ENCODE results near the gene THYN1.

Gene THYN1

DNA sequence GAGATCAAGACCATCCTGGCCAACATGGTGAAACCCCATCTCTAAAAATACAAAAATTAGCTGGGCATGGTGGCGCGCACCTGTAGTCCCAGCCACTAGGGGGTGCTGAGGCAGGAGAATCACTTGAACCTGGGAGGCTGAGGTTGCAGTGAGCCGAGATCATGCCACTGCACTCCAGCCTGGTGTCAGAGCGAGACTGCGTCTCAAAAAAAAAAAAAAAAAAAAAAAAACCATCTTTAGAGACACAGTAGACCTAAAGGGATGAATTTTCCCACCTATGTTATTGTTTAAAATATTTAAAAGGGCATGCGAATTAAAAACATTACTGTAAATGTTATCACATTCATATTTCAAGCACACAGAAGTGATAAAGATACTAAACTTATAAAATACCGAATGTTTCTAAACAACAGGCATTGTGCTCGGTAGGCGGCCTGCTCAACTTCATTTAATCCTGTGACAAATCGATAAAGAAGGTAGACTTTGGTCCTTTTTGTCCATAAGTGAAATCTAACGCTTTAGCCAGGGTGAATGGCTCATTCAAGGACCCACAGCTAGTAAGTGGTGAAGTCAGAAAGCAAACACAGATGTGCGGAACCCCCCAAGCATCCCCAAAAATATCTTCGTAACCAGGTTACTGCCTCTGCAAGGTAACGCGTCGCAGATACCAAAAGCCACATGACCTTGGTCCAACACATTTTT, 45.5 kb downstream of the THYN1 start:
- peak; percentile 4 for DNase-seq

DNA sequence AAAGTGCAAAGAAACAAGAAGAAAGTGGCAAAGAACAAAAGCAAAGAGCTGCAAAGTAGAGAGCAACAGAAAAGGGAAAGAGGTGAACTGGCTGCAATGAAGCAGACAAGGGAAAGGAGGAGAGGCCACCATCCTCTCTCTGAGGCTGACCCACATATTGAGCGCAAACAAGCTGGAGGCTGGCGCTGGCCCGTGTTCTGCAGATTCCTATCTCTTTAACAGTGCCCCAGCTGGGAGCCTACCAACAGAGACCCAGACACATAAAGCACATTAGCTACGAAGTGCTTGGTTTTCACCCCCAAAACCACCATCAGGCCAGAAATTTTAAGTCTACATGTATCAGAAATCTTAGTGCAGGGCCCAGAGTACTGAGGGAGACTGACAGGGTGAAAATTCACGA, 47.0 kb downstream of the THYN1 start:
- no peak for DNase-seq

DNA sequence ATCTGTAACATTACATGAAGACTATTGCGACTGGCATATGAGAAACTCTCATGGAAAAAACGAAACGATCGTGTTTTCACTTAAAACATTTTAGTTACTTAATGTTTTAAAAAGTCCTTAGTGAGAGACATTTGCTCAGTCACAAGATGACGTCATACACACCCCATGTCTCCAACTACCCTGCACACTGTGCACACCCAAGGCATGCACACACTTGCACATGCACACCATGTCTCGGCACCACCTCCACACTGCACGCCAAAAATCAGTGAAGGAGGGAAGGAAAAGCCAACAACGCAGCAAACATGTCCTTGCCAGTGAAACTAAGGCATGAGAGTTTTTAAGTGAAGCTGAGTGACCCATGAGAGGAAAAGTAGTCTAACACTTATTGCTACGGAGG, 47.4 kb downstream of the THYN1 start:
- DNase-seq, result no peak

DNA sequence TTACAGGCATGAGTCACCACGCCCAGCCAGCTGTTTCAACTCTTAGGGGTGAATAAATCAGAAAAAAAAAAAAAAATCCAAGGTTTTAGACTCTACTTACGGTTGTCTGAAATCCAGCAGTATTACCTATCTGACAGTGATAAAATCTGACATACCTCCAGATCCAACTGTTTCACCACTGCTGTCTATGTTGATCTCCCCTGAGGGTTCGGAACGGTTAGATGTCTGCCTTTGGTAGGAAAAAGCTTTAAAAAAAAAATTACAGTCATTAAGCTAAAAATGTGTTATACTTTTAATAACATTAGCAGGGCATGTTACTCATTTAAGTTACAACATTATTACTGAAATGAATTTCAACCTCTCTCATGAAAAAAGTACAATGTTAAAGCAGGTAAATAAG, 50.5 kb downstream of the THYN1 start:
- no peak for DNase-seq

DNA sequence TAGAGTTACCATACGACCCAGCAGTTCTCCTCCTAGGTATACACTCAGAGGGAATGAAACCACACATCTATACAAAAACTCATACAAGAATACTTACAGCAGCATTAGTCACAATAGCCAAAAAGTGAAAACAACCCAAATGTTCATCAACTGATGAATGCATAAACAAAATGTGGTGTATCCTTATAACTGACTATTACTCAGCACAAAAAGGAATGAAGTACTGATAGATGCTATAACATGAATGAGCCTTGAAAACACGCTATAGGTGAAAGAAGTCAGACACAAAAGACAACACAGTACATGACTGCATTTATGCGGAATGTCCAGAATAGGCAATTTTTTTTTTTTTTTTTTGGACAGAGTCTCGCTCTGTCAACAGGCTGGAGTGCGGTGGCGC, 52.5 kb downstream of the THYN1 start:
- DNase-seq, result no peak

DNA sequence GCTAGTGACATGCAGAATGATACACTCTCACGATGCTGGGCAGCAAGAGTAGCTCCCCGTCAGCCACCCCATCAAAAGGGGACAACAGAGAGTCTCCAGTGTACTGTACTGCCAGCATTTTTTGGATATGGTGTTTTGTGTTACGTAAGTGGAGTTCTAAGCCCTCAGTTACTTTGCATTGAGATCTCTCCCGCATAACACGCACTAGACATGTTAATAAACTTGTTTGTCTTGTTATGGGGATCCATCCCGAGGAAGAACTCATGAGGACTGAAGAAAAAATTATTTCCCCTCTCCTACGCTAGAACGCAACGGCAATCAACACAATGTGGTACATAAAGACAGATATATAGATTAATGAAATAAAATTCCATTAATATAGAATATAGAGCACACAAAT, 53.6 kb downstream of the THYN1 start:
- no peak for DNase-seq

Data from NCI-H345 (cell line).